ENCODE measurements around the gene SLAMF7.

Gene SLAMF7

DNA sequence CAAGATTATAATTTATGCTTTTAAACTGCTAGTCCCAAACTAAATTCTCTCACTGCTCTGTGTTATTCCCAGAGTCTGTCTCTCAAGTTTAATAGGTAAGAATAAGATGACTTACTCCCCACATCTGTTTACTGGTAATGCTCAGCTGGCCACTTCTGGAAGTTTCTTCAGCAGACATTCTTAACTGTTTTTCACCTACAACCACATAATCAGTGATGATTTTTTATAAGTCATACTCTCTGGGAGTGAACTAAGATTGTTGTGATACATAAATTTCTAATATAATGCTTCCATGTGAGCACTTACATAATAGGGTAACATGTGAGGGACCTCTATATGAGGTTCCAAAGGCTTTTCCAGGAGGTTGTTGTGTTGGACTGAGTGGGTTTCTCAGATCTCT lies 8.7 kb downstream of the SLAMF7 start:
- DNase-seq: no peak

DNA sequence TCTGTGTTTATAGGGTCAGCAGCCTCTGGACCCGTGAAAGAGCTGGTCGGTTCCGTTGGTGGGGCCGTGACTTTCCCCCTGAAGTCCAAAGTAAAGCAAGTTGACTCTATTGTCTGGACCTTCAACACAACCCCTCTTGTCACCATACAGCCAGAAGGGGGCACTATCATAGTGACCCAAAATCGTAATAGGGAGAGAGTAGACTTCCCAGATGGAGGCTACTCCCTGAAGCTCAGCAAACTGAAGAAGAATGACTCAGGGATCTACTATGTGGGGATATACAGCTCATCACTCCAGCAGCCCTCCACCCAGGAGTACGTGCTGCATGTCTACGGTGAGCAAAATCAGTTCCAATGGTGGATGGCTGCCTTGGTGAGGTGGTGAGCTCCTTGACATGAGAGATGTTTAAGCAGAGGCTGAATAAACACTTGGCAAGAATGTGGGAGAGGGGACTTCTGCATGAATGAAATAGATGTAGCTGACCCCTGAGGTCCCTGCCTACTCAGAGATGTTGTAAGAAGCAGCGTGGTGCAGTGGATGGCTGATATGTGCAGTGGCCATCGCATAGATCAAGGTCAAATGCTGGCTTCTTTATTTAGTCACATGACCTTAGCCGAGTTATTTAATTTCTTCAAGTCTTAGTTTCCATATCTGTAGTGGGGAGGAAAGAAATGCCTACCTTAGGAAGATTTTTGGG lies 9.3 kb downstream of the SLAMF7 start:
- DNase-seq: no peak

DNA sequence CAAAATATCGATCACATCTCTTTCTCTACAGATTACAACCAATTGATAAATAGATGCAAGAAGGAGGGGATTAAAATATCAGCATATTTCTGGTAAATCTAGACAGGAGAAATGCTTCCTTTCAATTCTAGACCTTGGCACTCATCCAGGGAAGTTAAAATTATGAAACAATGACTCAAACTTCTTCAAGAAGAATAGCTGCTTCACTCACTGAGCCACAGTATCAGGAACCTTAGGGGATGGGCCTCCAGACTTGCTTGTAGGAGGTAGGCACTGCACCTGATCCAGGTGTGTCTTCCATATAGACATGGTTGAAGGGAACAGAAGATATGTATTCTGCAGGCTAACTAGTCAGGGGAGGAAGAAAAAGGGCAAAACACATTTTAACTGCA lies 9.8 kb downstream of the SLAMF7 start:
- DNase-seq: no peak

DNA sequence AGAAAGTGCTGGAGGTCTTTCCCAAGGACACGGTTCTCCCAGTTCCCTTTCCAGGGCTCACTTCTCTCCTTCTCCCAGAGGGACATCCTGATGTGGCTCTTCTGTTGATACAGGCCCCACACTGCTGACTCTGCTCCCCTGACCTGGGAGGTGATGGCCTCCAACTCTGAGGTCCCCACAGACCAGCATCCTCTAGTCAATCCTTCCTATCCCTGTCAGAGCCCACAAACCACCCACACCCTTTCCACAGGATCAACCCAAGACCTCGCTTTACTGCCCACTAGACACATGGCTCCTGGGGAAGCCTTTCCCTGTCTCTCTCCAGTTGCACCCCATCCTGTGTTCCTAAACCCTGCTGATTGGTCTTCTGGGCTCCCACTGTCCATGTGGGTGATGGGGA lies 11.6 kb downstream of the SLAMF7 start:
- DNase-seq: no peak

DNA sequence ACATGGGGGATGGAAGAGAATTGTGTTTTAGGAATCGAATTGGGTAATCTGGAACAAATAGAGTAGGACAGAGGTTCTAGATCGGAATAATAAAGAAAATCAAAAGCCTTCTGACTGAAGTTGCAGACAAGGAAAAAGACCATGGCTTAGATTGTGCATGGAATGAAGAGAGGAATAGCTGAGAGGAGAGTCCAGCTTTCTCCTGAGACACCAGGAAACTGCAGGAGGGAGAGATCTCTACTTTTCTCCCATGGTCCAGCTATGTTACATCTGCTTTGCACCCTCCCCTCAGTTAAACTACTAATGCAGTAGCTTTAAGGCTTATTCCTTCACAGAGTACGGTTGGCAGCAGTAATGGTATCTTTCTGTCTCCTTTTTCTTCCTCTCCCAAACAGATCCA lies 13.4 kb downstream of the SLAMF7 start:
- no peak for DNase-seq

DNA sequence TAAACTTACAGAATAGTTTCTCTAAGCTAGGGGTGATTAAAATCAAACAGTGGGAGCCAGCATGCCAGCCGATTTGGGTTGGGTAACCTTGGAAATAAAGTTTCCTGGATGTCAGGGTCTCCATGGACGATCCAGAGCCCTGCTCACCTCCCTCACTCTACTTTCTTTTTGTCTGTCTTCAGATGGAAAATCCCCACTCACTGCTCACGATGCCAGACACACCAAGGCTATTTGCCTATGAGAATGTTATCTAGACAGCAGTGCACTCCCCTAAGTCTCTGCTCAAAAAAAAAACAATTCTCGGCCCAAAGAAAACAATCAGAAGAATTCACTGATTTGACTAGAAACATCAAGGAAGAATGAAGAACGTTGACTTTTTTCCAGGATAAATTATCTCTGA lies 13.9 kb downstream of the SLAMF7 start:
- DNase-seq: no peak

DNA sequence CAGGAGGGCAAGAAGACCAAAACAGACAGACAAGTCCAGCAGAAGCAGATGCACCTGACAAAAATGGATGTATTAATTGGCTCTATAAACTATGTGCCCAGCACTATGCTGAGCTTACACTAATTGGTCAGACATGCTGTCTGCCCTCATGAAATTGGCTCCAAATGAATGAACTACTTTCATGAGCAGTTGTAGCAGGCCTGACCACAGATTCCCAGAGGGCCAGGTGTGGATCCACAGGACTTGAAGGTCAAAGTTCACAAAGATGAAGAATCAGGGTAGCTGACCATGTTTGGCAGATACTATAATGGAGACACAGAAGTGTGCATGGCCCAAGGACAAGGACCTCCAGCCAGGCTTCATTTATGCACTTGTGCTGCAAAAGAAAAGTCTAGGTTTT lies 14.5 kb downstream of the SLAMF7 start:
- no peak for DNase-seq

DNA sequence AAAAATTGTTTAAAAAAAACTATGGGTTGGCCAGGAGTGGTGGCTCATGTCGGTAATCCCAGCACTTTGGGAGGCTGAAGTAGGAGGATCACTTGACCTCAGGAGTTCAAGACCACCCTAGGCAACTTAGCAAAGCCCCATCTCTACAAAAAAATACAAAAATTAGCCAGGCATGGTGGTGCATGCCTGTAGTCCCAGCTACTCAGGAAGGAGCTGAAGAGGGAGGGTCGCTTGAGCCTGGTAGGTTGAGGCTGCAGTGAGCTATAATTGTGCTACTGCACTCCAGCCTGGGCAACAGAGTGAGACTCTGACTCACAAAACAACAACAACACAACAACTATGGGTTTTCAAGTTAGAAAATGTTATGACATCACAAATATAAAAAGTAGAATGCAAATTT lies 16.4 kb downstream of the SLAMF7 start:
- no peak for DNase-seq

DNA sequence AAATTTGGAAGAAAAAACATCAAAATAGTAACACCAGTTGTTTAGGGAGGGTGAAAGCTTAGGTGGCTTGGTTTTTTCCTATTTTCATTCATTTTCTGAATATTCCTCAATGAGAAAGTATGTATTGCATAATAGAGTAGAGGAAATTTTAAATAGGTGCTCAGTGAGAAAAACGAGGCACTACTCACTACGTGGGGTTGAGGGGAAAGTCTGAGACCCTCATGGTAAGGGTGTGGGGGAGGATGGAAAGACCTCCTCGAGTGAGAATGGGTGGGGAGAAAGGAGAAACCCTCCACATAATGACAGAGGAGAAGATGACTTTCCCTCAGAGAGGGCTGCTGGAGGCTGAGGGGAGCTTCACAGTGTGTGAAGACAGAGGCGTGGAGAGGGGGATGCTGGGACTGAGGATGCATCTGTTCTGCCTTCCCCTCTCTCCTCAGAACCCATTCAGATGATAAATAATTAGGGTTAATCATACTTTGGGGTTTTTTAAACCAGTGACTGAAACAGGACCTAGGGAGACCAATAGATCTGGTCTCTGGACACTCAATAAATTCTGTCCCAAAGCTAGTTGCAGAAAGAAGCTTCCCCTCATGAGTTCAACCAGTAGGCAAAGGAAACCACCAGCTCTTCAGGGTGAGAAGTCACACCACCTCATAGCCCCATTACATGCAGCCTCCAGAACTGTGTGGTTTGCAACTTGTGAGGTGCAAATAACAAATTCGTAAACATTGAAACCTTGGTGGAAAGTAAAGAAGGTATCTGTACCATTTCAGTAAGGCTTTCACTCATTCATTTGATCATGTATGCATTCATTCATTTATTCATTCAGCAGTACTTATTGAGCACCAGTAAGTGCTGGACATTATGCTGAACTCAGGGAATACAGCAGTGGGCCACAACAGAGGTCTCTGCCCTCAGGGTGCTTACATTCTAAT lies 17.1 kb downstream of the SLAMF7 start:
- peak; percentile 5 for DNase-seq

DNA sequence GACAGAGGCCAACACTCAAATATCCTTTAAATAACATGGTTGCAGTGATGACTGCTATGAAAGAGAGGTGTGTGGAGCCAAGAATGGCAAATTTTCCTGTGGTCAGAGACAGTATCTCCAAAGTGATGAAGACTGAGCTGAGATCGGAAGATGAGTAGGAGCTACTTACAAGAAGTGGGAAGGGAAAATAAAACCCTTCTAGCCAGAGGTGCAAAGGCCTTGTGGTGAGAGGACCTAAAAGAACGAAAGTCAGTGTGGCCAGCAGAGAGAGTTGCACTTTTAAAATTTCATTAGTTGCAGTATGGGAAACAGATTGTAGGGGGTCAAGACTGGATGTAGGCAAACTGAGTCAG lies 17.8 kb downstream of the SLAMF7 start:
- DNase-seq: no peak

DNA sequence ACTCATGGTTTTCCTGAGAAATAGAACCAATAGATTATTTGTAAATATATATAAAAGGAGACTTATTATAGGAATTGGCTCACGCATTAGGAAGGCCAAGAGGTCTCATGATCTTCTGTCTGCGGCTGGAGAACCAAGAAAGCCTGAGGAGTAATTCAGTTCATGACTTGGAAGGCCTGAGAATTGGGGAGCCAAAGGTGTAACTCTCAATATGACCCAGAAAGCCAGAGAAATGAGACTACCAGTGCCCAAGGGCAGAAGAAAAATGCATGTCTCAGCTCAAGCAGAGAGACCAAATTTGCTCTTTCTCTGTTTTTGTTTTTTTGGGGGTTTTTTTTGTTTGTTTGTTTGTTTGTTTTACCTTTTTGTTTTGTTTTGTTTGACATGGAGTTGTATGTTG lies 19.5 kb downstream of the SLAMF7 start:
- DNase-seq: no peak

DNA sequence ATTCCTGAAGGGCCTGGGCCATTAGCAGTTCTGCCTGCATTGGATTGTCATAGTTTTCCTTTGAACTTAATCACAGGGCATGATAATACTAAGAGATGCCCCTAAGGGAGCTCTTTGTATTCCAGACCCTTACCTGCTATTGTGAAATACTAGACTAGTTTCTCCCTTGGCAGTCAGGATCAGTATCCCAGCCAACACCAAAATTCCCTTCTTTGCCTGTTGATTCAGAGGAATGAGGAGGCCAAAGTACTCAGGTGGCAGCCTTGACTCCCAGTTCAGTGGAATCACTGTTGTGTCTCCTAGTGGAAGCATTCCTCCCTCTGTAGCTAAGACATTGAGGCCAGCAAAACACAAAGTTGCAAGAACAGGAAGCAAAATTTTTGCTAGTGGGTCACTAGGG lies 20.7 kb downstream of the SLAMF7 start:
- DNase-seq: no peak

DNA sequence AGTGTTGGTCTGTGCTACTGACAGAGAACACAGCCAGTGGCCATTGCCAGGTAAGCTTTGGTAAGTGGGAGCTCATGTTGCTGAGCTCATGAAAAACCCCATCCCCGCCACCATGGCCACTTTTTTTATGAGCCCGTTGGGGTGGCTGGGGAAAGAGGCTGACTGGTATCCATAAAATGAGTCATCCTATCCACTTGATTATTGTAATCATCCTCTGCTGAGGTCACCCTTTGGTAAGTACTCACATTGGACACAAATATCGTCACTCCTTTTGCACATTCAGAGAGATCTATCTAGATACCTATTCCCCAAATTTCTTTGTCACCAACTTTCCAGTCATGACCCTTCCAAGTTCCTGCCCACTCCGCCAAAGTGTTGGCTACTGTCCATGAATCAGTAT lies 22.0 kb downstream of the SLAMF7 start:
- no peak for DNase-seq

DNA sequence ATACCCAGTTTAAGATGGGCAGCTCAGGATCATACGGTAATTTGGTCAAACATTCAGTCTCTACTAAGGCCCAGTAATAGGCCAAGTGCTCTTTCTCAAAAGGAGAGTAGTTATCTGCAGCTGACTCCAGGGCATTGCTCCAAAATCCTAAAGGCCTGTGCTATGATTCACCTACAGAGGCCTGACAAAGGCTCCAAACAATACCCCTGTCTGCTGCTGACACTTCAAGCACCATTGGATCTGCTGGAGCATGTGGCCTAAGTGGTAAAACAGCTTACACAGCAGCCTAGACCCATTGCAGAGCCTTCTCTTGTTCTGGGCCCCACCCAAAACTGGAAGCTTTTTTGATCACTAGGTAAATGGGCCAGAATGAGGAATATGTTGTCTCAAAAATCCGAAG lies 22.8 kb downstream of the SLAMF7 start:
- no peak for DNase-seq

DNA sequence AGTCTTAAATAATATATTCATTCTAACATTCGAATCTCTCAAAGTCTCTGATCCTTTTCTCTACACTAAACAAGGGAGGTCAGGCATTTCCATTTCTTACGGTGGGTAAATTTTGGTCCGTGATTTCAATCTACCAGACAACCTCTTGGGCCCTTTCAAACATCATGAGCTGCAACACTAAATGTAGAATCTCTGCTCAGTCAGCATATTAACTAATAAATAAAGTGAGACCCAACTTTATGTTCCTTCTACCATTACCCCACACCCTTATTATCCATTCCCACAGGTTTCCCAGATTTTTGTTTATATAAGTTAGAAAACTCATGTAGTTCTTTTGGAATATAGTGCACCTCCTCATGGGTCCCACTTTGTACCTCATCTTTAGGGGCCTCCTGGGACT lies 24.9 kb downstream of the SLAMF7 start:
- DNase-seq: no peak

DNA sequence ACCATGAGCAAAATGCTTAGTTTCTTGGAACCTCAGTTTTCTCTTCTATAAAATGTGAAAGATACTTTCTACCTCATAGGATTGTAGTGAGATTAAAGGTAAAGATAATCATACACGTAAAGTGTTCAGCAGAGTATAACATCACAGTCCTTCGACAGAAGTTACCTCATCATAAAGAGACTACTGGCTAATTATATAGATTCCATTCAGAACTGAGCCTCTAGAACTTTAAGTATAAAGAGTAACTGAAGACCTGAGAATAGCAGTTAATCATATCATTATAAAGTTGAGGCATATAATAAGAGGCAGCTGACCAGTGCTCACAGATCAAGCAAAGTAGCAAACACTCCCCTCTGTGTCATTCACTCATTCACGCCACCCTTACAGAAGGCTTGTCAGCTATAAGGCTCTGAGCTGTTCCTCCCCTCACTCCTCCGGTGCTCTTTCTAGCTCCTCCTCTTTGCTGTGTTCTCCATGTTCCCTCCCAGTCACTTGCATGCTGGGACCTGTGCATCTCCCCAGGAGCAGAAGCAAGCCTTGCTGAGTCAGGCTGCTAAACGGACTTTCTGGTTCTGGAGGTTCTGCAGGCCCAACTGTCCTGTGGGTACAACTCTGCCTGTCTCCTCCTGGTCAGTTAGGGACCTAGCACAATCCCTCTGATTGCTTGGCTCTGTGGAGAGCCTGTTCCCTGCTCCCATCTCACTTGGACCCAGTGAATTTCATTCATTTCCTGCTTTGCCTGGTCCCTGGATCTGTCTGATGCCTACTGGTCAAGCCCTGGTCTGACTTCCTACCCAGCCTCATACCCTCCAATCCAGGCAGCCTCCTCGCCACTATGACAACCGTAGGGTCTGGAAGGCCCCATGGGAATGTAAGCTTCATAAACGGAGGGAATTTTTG lies 28.6 kb downstream of the SLAMF7 start:
- peak; percentile 26 for DNase-seq

DNA sequence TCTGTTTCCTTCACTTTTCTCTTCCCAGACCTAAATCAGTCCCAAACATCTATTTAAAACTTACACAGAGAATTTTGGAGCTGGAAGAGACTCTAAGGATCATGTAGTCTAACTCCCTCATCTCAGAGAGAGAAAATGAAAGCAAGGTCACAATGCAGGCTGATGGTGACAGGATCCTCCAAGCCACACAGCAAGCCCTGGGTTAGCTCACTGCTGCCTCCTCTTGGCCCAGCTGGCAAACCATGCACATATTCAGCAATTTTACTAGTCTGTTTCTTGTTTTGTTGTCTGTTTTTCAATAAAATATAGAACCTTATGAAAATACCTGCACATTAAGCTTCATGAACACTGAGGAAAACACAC lies 29.2 kb downstream of the SLAMF7 start:
- peak; percentile 84 for DNase-seq

DNA sequence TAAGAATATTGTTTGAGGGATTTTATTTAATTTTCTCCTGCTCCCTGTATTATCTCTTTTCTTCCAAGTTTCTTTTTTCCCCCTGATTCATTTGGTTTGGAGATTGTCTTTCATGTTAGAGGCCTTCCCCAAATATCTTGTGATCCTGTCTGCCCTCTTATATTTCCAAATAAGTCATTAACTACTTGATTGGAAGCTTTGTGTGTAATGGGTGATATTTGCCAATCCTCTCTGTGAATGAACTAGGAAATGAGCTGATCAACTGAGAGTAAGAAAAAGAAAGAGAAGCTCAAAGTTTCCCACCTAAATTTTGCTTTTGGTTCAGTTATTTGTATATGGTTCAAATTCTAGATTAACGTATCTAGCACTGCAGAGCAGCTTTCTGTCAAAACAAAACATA lies 33.3 kb downstream of the SLAMF7 start:
- DNase-seq: no peak

DNA sequence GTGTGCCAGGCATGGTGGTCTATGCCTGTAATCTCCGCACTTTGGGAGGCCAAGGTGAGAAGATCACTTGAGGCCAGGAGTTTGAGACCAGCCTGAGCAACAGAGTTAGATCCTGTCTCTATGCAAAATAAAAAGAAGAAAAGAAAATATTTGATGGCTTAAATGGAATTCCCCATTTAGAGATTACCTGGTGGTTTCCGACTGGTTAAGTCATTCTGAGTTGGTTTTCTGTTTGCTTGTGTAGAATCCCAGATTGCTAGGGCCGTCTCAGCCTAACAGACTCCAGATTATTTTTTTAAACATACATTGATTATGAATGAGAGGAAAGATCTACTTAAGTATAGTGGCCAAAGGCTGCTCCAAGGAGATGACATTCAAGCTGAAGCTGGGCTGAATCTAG lies 34.0 kb downstream of the SLAMF7 start:
- no peak for DNase-seq

DNA sequence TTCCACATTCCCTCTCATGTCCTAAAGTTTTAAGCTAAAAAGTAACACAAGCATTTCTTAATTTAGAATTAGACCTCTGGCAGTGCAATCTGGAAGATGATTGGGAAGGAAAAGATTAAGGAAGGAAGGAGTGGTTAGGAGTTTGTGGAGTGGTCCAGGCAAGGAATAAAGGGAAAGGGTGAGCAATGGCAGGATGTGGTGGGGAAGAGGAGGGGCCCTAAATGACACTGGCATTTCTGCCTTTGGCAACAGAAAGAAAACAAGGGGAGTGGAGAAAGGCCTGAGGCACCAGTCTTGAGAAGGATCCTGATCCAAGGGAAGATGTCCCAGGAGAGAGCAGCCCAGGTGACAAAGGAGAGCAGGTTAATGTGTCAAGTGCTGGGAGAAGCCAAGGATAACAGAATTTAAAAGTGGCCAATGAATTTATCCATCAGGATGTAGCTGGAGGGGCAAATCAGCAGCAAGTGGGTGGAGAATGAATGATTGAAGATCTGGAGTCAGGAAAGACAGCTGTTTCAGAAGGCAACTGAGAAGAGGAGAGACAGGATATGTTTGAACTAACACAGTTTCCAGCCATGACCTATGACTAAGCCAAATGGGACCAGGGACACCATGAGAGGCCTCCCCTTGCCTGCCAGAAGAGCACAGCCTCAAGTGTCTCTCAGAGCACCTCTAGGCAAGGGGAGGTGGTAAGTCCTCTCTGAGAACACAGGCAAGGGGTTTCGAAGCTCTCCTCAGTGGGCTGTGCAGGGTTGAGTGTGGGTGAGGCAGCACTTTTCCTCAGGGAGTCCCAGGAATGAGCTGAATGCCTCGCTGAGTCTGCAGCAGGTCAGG lies 36.1 kb downstream of the SLAMF7 start:
- DNase-seq: no peak

DNA sequence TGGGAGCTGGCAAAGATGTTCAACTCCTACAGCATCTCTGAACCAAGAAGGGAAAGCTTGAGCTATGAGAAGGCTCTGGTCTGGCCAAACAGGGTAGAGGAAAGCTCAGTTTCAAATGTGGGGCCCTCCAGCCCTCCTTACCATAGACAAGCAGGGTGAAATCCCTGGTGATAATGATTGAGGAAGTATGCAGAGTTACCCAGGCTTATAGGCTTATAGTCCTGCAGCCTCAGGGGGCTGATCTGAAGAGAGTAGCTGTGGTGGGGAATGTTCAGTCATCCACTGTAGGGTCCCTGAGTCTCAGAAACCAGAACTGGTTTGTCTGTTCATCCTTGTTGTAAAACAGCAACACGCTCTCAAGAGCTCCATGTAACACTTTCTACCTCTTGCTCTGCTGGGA lies 37.1 kb downstream of the SLAMF7 start:
- DNase-seq: no peak

DNA sequence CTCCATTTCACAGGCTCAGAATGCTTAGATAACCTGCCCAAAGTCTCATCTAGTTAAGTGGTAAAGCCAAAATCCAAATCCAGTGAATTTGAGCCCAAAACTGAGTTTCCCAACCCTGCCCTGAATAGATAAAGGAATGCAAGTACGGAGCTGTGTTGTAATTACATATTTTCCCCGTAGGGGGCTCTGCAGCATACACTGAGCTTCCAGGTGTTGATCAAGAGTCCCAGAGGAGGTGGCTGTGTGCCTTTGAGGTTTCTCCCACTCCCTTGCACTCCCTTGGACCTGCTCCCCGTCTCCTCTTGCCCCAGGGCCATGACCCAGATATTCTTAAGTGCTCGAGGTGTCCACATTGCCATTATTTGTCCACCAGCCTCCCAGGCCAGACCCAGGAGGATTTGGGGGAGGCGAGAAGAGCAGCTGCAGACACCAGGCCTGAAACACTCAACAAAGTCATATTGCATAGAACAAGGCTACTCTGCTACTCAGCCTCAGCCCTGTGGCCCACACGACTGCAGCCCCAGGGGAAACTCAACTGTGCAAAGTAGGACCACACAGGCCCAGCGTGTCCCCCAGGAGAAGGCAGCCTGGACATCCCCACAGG lies 38.5 kb downstream of the SLAMF7 start:
- peak; percentile 16 for DNase-seq
